Gastrocnemius medialis (tissue), 4 donors: ENCODE measurements around the gene LRIG1.

Experiments used
- POLR2A ChIP-seq, 2 donors: fragments of 450-650 bp; IDR thresholded peaks; one replicate each; pipeline ENCODE4 v1.6.1; 2017; ENCODE audit warnings: antibody characterized with exemption in 2 of 2, mild to moderate bottlenecking in 2 of 2, moderate library complexity in 2 of 2
- TF ChIP-seq, protein P1 (sequence below), 5 experiments: fragments of 450-650 bp in 3 of 5; fragments of 200-600 bp in 2 of 5; sonication (generic) in 2 of 5; IDR thresholded peaks in 4 of 5; conservative IDR thresholded peaks in 1 of 5; 1 replicate in 4 of 5; 2 replicates in 1 of 5; pipeline ENCODE4 v1.5.1; 2016 to 2019; ENCODE audit warnings: antibody characterized with exemption in 5 of 5, mild to moderate bottlenecking in 3 of 5, moderate library complexity in 3 of 5

DNA sequence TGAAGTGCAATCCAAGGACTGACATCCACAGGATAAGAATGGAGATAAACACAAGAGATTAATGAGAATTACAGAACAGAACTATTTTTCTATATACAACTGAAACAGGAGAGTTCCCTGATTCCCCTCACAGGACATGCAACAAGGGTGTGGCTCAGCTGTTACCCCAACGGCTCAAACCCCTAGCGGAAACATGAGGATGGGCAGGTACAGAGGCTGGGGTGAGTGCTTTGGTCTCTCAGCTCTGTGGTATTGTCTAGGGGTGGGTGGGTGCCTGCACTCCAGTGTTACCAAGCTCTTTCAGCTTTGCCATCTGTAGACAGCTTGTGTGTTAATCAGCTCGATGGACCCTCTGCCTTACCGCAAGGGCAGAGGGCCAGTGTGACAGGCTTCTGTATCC, 17.8 kb upstream of the LRIG1 start:
- no peak for TF ChIP-seq POLR2A (IDR thresholded peaks at IDR 0.05)
- TF ChIP-seq, protein P1, sequence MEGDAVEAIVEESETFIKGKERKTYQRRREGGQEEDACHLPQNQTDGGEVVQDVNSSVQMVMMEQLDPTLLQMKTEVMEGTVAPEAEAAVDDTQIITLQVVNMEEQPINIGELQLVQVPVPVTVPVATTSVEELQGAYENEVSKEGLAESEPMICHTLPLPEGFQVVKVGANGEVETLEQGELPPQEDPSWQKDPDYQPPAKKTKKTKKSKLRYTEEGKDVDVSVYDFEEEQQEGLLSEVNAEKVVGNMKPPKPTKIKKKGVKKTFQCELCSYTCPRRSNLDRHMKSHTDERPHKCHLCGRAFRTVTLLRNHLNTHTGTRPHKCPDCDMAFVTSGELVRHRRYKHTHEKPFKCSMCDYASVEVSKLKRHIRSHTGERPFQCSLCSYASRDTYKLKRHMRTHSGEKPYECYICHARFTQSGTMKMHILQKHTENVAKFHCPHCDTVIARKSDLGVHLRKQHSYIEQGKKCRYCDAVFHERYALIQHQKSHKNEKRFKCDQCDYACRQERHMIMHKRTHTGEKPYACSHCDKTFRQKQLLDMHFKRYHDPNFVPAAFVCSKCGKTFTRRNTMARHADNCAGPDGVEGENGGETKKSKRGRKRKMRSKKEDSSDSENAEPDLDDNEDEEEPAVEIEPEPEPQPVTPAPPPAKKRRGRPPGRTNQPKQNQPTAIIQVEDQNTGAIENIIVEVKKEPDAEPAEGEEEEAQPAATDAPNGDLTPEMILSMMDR (IDR thresholded peaks at IDR 0.05 in 4 of 5, conservative IDR thresholded peaks at IDR 0.05 in 1 of 5): no peak
